Measurements from ENCODE around the gene PTTG1IP.

DNA sequence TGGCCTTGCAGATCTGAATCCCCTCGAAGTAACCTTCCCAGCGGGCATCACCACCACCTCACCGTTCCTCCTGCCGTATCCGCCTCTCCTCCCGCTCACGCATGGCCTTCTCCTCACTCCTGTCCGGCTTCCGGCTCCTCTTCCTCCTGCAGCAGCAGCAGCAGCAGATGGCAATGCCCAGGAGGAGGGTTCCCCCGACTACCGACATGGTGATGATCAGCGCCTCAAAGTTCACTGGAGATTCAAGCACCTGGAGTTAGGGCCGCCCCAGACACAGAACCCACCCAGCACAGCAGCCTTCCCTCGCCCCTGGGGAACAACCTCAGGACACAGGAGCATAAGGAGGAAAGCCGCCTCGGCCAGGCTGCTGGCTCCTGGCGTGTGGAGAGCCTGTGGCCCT, 17.4 kb downstream of the PTTG1IP start:
- TF ChIP-seq, protein P1, sequence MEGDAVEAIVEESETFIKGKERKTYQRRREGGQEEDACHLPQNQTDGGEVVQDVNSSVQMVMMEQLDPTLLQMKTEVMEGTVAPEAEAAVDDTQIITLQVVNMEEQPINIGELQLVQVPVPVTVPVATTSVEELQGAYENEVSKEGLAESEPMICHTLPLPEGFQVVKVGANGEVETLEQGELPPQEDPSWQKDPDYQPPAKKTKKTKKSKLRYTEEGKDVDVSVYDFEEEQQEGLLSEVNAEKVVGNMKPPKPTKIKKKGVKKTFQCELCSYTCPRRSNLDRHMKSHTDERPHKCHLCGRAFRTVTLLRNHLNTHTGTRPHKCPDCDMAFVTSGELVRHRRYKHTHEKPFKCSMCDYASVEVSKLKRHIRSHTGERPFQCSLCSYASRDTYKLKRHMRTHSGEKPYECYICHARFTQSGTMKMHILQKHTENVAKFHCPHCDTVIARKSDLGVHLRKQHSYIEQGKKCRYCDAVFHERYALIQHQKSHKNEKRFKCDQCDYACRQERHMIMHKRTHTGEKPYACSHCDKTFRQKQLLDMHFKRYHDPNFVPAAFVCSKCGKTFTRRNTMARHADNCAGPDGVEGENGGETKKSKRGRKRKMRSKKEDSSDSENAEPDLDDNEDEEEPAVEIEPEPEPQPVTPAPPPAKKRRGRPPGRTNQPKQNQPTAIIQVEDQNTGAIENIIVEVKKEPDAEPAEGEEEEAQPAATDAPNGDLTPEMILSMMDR (IDR thresholded peaks at IDR 0.05) = no peak
- TF ChIP-seq POLR2A (IDR thresholded peaks at IDR 0.05) = no peak
- no peak for TF ChIP-seq EP300 (IDR thresholded peaks at IDR 0.05)
- no peak for TF ChIP-seq POLR2AphosphoS5 (IDR thresholded peaks at IDR 0.05)

All from upper lobe of left lung (tissue), 4 donors.